ENCODE results near the gene TTYH2. TPM values are rescaled to one million over a fixed set of nuclear protein-coding genes. Genes with fewer than 3 reads are reported as not detected.

TTYH2 gene
- total and polyA plus RNA-seq, 9 donors: 9.8 to 43.1 (median 18.9) TPM

DNA sequence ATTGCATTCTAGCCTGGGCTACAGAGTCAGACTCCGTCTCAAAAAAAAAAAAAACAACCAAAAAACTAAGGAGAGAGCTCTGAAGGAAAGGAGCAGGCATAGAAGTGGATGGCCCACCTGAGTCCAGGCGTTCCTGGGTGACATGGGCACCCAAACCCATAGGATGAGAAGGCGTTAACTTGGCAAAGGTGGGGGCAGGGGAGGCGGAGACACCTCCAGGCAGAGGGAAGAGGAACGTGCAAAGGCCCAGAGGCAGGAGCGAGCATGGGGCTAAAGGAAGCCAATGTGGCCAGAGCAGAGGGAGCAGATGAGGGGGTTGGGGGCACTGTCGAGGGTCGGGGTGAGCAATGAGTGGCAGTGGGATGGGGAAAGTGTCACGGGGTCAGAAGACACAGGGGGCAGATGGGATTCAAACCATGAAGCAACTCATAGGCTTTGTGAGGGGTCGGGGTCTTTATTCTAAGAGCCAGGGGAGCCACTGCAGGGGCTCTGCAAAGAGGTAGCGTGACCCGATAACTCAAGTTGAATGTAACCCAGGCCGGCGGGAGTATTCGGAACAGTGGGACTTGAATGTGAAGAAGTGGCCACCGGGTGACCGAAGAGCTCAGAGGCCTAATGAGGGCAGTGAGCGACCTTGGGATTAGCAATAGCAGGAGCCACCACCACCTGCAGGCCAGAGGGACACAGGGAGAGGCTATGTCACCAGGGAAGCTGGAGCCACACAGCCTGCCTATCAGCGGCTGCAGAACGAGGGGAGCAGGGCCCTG, 11.8 kb downstream of the TTYH2 start:
- WGBS, 3 donors: 92 to 94% (median 93%) methylated on average over 20 of the region's 20 CpGs
- Histone ChIP-seq H3K9me3 (no peaks in the 10 kb centered on the region), H3K27ac (no peak overlapping the region), H3K4me3 (no peak overlapping the region), H3K36me3 (no peaks in the 10 kb centered on the region), H3K27me3 (no peaks in the 10 kb centered on the region), H3K4me1 (ENCODE audit: insufficient read depth) (no peaks in the 10 kb centered on the region)
- TF ChIP-seq POLR2A (IDR thresholded peaks at IDR 0.05) (no peak), EP300 (IDR thresholded peaks at IDR 0.05) (no peak)
- no peak for DNase-seq
- intact Hi-C loops (cut with DNase I): no loop called here

DNA sequence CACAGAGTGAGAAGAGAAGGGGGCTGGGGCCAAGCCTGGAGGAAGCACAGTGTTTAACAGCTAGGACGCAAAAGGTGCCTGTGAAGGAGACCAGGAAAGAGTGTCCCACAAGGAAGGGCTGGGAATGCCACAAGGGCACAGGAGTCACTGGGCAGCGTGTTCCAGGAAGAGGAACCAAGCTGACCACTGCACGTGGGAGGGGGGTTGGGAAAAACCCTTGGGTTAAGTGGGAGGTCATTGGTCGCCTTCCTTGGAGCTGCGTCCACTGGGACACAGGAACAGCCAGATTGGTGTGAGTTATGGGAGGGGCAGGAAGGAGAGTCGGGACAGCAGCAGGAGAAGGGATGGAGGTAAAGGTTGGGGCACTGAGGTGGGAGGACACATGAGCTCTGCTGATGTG, 12.9 kb downstream of the TTYH2 start:
- no peaks in the 10 kb centered on the region for H3K4me1 ChIP-seq (ENCODE audit: insufficient read depth)
- TF ChIP-seq, protein P1, sequence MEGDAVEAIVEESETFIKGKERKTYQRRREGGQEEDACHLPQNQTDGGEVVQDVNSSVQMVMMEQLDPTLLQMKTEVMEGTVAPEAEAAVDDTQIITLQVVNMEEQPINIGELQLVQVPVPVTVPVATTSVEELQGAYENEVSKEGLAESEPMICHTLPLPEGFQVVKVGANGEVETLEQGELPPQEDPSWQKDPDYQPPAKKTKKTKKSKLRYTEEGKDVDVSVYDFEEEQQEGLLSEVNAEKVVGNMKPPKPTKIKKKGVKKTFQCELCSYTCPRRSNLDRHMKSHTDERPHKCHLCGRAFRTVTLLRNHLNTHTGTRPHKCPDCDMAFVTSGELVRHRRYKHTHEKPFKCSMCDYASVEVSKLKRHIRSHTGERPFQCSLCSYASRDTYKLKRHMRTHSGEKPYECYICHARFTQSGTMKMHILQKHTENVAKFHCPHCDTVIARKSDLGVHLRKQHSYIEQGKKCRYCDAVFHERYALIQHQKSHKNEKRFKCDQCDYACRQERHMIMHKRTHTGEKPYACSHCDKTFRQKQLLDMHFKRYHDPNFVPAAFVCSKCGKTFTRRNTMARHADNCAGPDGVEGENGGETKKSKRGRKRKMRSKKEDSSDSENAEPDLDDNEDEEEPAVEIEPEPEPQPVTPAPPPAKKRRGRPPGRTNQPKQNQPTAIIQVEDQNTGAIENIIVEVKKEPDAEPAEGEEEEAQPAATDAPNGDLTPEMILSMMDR (IDR thresholded peaks at IDR 0.05): no peak
- TF ChIP-seq EP300 (IDR thresholded peaks at IDR 0.05) (no peak), POLR2A (IDR thresholded peaks at IDR 0.05) (no peak)
- H3K27ac ChIP-seq: no peak overlapping the region
- H3K27me3 ChIP-seq: no peaks in the 10 kb centered on the region
- WGBS, 3 donors: 80 to 88% (median 85%) methylated on average over 6 of the region's 6 CpGs
- H3K9me3 ChIP-seq: no peaks in the 10 kb centered on the region
- no peak overlapping the region for H3K4me3 ChIP-seq
- no peak for DNase-seq
- intact Hi-C loops (cut with DNase I): no loop called here
- H3K36me3 ChIP-seq: no peaks in the 10 kb centered on the region

DNA sequence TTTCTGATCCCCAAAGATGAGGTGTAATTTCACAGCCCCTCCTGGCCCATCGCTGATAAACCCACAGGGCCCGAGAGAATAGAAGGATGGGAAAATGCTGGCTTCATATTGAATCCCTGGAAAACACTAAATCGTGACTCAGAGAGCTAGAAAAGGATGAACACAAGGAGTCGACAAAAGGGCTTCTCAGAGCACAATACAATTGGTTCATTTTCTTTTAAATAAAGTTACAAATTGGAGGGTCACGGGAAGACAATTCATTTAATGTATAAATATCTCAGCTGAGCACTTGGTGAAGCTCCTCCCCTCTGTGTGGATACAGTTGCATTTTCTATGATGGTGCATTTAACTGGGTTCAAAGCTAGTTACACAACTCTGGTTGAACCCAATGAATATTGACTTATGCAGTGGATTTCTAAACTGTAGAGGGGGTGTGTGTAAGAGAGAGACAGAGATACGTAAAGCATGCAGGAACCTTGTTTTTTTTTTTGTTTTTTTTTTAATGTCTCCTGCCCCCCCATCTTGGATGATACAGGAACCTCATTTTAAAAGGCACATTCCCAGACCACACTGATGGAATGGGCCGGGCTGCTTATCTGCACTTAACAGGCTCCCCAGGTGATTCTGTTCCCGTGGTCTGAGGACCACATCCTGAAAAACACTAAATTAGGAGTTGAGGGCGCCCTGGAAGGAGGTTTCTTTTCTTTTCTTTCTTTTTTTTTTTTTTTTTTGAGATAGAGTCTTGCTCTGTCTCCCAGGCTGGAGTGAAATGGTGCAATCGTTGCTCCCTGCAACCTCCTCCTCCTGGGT, 14.1 kb downstream of the TTYH2 start:
- DNase-seq: no peak
- Histone ChIP-seq H3K27ac (no peak overlapping the region), H3K4me1 (ENCODE audit: insufficient read depth) (no peaks in the 10 kb centered on the region), H3K9me3 (no peaks in the 10 kb centered on the region), H3K36me3 (no peaks in the 10 kb centered on the region), H3K27me3 (no peaks in the 10 kb centered on the region), H3K4me3 (no peak overlapping the region)
- intact Hi-C loops (cut with DNase I): no loop called here
- 87 to 91% (median 91%) methylated on average over 10 of the region's 10 CpGs for WGBS, 3 donors
- TF ChIP-seq POLR2A (IDR thresholded peaks at IDR 0.05): no peak
- TF ChIP-seq EP300 (IDR thresholded peaks at IDR 0.05): no peak
- TF ChIP-seq, protein P1 (IDR thresholded peaks at IDR 0.05): no peak

DNA sequence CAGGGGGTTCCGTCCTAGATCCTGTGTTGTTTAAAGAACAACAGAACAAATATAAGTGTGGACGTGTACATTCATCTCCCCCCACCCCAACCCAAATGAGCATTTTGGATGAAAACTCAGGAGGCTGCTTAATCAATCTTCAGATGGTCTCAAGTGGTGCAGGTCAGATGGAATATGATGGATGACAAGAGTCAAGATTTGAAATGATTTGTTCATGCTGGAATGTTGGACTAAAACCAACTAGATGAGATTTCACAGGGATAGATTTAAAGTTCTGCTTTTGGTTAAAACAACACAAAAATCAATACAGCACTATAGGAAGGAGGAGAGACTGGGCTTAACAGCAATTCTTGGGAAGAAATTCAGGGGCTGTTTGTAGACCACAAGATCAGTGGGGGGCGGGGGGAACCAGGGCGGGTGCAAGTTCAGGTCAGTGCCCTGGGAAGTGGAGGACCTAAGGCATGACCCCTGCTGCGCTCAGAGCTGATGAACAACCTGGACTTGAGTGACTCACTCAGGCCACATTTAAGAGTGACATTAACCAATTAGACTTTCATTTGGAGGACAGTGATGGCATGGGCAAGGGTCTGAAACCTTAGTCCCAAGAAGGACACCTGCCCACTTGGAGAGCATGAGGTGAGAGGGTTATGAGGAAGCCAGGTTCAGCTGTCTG, 15.1 kb downstream of the TTYH2 start:
- H3K36me3 ChIP-seq: no peaks in the 10 kb centered on the region
- no peaks in the 10 kb centered on the region for H3K9me3 ChIP-seq
- no peak overlapping the region for H3K27ac ChIP-seq
- intact Hi-C loops (cut with DNase I): no loop called here
- H3K4me1 ChIP-seq (ENCODE audit: insufficient read depth): no peaks in the 10 kb centered on the region
- H3K27me3 ChIP-seq: no peaks in the 10 kb centered on the region
- WGBS, 3 donors: 87 to 94% (median 92%) methylated on average over 5 of the region's 5 CpGs
- TF ChIP-seq EP300 (IDR thresholded peaks at IDR 0.05): no peak
- TF ChIP-seq, protein P1 (IDR thresholded peaks at IDR 0.05): no peak
- DNase-seq: no peak
- H3K4me3 ChIP-seq: no peak overlapping the region
